NCI-H2227 (cell line): ENCODE measurements around the gene SFR1.
"Not testable (repeated sequence)": the region's sequence is repeated elsewhere in the genome, so short reads cannot be mapped to it uniquely, and the experiment has no call there.

Experiments
- DNase-seq: peaks from one replicate; lab custom pipeline; 2025; ENCODE audit not compliant: unreplicated experiment; lab: John Stamatoyannopoulos, UW

The SFR1 gene

DNA sequence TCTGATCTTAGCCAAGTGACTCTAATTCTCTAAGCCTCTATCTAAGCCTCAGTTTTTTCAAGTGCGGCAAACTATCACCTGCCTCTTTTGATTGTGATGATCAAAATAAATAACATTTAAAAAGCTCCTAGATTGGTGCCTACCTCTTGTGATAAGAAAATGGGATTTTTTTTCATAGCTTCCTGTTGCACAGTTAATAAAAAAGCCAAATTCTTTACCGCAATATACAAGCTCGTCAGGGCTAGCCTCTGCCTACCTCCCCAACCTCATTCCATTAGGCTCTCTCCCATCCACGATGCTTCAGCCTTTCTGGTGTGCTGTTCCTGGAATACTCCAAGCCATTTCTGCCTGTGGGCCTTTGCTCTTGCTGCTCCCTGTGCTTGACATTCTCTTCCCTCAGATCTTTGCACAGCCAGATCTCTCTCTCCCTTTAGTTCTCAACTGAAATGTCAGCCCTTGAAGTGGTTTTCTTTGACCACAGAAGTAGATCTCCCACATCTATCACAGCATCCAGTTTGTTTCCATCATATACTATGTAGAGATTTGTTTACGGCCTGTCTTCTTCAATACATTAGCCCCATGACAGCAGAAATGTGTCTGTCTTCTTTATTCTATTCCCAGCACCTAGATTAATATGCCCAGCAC, 48.8 kb downstream of the SFR1 start:
- no peak for DNase-seq

- not testable (repeated sequence) for DNase-seq
Observed at GRCh38 chr10:104174136-104174535, 52.2 kb downstream of the SFR1 start.
